Testis (tissue), 2 donors: ENCODE results near the gene POLR1E.

Experiments used
- CTCF ChIP-seq, 3 experiments: fragments of 450-650 bp in 2 of 3; fragments of 200-600 bp in 1 of 3; sonication (generic) in 1 of 3; IDR thresholded peaks; one replicate each; pipeline ENCODE4 v1.5.1; 2016 to 2019; ENCODE audit warnings: antibody characterized with exemption in 3 of 3, mild to moderate bottlenecking in 2 of 3, moderate library complexity in 1 of 3
- POLR2A ChIP-seq: fragments of 450-650 bp; IDR thresholded peaks from one replicate; pipeline ENCODE4 v1.6.1; 2017; ENCODE audit warnings: antibody characterized with exemption, mild to moderate bottlenecking, moderate library complexity

- no peak for TF ChIP-seq CTCF (IDR thresholded peaks at IDR 0.05)
- TF ChIP-seq POLR2A, result no peak
These were observed 42.2 kb upstream of the POLR1E start for GRCh38 chr9:37443566-37443965.
